HG03025 (cell line): Measurements from ENCODE around the gene TRAPPC14.

Experiments
- ATAC-seq: cut with Tn5 transposase; IDR thresholded peaks from one replicate; pipeline ENCODE4 v1.9.1; 2021; ENCODE audit warnings: mild to moderate bottlenecking, moderate library complexity; ENCODE audit not compliant: unreplicated experiment, low FRiP score

Gene TRAPPC14

DNA sequence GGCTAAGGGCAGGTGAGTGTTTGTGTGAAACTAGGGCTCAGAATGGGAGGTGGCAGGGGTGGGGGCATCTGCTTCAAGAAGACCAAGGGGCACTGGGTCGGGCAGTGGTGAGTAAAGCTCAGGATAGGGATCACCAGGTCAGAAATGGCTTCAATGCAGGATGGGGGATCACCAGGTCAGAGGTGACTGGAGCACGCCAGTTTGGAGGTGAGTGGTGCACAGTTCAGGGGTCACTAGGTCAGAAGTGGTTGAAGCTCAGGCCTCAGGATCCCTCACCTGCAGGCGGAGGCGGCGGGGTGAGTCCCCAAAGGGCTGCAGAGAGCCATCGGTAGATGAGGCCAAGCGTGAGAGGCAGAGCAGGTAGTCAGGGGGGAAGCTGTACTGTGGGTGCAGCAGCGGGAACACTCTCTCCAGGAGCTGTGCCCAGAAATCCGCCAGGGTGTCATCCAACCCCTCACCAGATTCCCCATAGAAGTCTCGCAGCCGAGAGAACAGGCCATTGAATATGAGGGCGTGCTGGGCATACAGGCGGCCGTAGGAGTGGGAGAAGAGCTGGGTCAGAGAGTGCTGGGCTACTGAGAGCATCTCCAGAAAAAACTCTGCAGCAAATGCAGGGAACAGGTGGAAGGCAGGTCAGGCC is 16.9 kb upstream of the TRAPPC14 start:
- ATAC-seq: no peak

GRCh38 chr7:100174582-100174981 is 16.1 kb upstream of the TRAPPC14 start:
- ATAC-seq: no peak

DNA sequence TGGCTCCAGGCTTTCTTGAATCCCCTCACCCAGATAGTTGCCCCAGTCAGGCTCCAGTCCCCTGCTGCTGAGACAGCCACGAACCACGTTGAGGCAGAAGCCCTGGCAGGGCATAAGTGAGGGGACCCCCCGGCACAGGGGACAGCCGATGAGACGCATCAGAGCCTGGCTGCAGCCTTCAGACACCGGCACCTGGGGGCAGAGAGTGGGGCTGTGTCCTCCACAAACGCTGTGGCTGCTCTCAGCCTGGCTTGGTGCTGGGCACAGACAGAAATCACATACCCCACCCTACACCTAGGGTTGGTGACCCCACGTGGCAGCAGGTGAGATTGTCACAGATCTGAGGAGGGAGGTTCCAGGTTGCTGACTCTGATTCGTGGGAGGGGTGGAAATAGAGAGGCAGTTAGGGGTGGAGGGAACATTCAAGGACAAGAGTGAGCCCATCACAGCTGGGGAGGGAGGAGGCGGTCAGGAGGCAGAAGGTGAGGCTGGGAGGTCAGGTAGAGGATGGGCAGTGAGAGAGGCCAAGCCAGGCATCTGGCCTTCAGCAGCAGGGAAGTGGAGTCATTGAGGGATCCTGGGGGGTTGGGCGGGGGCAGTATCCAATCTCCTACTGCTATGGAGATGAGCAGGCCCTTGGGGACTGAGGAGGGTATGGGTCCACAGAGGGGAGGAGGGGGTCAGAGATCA is 15.4 kb upstream of the TRAPPC14 start:
- no peak for ATAC-seq

DNA sequence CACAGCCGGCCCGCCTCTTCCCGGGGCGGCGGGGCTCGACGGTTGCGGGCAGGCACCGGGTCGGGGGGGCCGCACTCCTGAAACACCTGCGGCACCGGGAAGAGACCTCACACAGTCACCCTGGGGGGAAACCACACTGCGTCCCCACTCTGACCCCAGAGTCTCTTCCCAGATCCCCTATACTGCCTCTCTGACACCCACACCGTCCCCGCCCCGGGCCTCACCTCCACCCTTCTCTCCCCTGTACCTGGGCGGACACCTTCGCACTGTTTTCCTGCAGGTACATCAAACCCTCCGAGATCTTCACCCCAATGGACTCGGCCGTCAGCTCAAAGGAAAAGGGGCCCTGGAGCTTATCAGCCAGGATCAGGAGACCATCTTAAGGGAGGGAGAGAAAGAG is 13.3 kb upstream of the TRAPPC14 start:
- no peak for ATAC-seq

DNA sequence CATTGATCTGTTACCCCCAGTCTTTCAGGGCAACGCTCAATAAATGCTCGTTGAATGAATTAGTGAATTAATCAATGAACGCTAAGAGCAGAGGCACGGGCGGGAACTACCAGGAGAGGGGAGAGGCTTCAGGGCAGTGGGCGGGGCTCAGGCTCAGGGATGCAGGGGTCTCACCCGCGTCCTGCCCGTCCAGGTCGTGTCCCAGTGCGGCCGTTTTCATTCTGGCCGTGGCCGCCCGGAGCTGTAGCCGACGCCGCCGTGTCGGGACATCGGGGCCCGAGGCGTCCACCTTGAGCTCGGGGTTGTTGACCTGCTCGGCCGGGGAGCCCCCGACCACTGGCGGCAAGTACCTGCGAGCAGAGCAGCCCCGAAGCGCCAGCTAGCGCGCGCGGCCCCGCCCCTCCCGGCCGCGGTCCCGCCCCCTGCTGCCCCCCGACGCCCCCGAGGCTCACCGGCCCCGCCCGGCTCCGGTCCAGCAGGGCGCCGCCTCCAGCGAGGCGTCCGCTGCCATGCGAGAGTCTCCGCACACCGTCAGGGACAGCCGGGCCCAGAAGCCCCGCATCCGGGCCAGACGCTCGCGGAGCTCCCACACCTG is 12.7 kb upstream of the TRAPPC14 start:
- no peak for ATAC-seq

DNA sequence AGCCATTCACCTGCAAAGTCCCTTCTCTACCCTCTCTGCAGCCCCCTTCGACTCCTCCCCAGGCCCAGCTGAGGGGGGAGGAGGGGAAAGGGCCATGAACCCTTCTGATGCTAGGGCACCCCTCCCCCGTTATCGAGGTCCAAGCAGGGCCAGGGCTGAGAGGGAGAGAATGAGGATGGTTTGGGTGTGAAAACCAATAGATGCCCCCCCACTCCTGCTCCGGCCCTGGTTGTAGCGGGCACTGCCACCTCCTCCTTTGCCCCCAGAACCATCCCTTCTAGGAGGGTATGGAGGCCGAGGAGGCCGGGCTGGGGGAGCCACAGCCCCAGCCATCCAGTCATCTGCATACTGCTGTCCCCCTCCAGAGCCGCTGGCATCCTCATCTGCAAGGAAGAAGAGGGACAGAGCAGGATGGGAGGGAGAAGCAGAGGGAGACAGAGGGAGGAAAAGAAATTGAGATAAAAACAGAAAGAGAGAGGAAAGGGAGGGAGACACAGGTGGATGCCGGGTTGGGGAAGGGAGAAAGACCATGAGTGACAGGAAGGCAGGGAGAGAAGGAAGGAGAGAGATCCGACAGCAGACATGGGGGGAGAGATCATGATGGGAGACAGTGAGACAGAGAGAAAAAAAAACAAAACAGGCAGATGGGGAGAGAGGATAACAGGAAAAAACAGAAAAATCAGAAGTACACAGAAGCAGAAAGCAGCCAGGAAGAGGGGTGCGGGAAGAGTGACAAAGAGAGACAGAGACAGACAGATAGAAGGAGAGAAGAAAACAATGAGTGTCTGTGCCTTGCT is 11.8 kb upstream of the TRAPPC14 start:
- ATAC-seq: no peak

- ATAC-seq: no peak
Measured at GRCh38 chr7:100169147-100169850, 10.8 kb upstream of the TRAPPC14 start.

- no peak for ATAC-seq
Measured at GRCh38 chr7:100167912-100168323, 9.4 kb upstream of the TRAPPC14 start.

GRCh38 chr7:100166970-100167911 is 8.7 kb upstream of the TRAPPC14 start:
- ATAC-seq: no peak

- ATAC-seq: no peak
Measured at GRCh38 chr7:100166317-100166940, 7.9 kb upstream of the TRAPPC14 start.

DNA sequence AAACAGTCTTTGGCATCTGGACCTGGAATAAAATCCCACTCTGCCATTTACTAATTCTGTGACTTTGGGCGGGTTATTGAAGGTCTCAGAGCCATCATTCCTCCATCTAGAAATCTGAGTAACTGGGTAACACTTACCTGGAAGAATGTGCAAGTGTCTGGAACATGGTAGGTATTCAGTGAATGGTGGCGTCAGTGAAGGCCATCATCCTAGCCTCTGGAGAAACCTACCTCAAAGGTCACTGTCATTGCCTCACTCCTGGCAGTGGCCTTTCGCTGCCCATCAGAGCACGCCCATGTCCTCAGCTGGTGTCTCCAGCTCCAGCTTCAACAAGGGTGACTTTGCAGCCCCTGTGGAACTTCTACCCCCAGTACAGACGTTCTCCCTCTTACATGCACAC is 5.3 kb upstream of the TRAPPC14 start:
- ATAC-seq: no peak

DNA sequence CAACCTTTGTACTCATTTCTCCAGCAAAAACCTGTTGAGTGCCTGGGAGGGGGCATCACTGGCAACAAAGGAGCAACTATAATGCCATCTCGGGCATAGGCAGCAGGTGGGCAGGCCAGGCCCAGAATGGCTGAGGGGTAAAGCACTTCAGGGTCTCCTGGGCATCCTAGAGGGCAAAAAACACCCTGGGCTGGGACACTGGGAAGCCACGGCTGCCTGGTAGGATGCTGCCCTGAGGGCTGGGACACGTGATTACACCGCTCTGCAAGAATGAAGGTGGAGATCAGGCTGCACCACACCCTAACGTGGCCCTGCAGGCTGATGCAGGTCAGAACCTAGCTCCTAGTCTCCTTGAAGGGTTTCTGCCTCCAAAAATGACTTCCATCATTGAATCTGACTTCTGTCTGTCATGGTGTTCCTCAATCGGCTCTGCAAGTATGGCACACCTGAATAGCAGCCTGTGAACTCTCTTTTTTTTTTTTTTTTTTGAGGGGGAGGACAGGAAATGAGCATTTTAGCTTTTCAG is 4.5 kb upstream of the TRAPPC14 start:
- ATAC-seq: no peak

DNA sequence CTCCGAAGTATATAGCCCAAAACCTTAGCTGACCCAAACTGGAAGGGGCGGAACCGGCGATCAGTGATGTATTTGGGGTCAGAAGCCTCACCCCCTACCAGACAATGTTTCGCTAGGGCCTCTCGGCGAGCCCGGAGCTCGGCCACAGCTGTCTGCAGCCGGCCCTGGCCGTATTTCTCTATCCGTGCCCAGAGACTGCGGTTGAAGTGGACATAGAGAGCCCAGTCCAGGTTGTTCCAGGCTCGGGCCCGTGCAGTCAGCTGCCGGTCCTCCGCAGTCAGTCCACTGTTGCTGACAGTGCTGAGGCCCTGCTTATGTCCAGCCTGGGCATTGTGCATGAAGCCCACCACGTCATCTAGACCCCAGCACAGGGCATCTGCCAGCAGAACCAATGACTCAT is 1.5 kb upstream of the TRAPPC14 start:
- no peak for ATAC-seq

- ATAC-seq: no peak
Measured at GRCh38 chr7:100159099-100159623, 638 bp upstream of the TRAPPC14 start.

- ATAC-seq: no peak
Measured at GRCh38 chr7:100157334-100158228, 942 bp downstream of the TRAPPC14 start.

- ATAC-seq: no peak
Measured at GRCh38 chr7:100157069-100157333, 1.5 kb downstream of the TRAPPC14 start.

DNA sequence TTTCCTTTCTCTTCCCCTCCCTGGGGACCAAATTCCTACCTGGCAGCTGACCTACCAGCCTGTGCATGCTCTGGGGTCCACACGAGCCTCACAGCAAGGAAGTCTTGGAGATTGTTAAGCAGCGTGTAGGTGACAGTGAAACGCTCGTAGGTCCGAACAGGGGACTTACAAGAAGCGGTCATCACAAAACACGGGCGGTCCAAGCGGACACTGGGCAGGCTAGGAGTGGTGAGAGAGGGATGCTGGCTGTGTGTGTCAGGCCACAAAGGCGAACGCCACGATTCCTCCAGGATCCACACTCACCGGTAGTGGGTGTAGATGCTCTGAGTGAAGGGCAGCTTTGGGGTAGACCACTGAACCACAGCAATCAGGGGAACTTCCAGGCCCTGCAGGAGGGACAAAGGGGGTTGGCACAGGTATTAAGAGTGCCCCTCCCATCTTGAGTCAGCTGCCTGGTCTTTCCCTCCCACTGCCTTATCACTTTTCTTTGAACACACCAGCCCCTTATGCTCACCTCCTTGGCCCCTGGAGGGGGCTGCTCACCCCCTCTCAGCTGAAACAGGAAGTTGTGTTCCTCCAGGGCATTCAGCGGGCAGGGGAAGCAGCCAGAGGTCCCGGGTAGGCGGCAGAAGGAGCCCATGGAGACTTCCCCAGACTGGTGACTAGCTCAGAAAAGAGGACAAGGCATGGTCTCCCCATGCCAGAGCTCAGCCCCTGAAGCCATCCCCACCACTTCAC is 2.0 kb downstream of the TRAPPC14 start:
- no peak for ATAC-seq
